Measurements from ENCODE around the gene TIMD4.

TIMD4 gene

GRCh38 chr5:156920861-156921431 lies 42.1 kb downstream of the TIMD4 start:
- DNase-seq: no peak

DNA sequence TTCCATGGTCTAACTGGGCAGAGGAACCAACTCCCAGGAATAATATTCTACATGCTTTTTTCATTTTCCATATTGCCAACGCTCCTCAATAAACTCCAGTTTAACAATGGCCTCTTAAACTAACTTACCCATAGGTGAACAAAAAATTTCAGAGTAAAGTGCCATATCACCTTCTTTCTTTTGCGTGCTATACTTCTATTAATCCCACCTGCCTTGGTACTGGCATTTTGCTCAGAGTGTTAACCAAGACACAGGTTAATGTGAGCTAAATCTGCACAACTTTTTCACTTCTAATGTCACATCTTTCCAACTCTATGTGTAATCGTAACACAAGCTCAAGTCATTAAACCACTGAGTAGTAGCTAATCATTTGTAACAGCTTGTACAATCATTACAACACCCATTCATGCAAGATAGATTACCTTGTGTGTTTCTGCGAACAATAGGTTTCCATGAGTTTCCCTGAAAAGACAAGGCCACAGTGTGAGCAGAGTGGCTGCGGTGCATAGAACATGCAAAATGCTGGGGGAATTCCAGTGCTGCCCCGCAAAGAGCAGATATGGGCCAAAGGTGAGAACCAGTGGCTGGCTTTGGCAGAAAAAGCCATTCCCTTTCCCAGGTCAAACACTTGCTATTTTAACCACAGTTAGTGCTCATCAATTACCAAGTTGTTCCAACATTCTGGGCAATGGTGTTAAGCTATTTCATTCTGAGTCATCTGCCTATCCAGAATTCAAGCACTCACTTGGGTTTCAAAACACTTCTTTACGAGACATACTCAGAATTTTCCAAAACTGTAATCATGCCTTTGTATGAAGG lies 42.8 kb downstream of the TIMD4 start:
- DNase-seq: no peak

- no peak for DNase-seq
Observed at GRCh38 chr5:156918311-156918845, 44.6 kb downstream of the TIMD4 start.

- DNase-seq: no peak
Observed at GRCh38 chr5:156914371-156914737, 48.7 kb downstream of the TIMD4 start.

GRCh38 chr5:156913719-156914370 lies 49.2 kb downstream of the TIMD4 start:
- DNase-seq: no peak

DNA sequence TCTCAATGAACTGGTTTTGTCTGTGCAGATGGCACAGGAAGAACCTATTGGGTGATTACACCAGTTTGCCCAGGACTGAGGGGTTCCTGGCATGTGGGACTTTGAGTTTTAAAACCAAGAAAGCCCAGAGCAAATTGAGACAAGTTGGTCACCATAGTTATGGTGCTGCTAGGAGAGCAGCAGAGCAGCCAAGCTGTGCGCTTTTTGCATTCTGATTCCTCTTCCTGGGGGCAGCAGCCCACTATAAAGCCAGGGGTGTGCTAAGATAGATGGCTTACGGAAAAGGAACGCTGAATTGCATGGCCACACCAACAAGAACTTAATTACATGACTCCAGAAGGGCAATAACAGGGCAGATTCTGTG lies 49.7 kb downstream of the TIMD4 start:
- DNase-seq: no peak

GRCh38 chr5:156912869-156913268 lies 50.2 kb downstream of the TIMD4 start:
- no peak for DNase-seq

- no peak for DNase-seq
Observed at GRCh38 chr5:156909180-156909579, 53.8 kb downstream of the TIMD4 start.

- no peak for DNase-seq
Observed at GRCh38 chr5:156907667-156908066, 55.4 kb downstream of the TIMD4 start.

GRCh38 chr5:156906807-156907206 lies 56.2 kb downstream of the TIMD4 start:
- DNase-seq: no peak

DNA sequence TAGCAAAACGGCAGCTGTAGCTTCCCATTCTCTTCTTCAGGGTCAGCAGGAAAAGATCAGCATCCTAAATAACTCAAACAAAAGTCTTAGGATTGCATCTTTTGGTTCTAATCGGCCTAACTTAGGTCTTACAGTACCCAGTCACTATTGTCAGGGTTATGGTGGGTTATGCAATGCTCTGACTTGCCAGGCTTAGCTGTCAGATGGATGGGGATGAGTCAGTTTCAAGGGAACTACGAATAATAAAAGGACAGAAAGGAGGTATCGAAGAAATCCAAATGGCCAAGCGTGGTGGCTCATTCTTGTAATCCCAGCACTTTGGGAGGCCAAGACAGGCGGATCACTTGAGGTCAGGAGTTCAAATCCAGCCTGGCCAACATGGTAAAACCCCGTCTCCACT lies 66.5 kb downstream of the TIMD4 start:
- DNase-seq: no peak

DNA sequence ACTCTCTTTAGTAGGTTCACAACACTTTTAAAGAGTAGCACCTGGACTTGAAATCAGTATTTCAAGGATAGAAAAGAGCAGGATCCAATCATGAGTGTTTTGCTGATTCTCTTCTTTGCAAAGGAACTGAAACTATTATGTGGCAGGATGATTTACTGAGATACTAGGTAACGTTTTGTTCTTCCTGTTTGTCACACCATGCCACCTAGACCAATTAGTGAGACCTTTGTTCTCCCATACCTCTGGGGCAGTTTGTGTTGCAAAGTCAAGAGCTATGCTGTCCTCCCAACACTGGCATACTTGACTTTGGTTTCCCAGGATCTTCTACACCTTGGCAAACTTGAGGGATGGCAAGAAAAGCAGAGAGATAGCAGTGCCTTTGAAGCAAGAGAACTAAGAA lies 69.5 kb downstream of the TIMD4 start:
- DNase-seq: no peak

GRCh38 chr5:156892864-156893263 lies 70.2 kb downstream of the TIMD4 start:
- DNase-seq: no peak

DNA sequence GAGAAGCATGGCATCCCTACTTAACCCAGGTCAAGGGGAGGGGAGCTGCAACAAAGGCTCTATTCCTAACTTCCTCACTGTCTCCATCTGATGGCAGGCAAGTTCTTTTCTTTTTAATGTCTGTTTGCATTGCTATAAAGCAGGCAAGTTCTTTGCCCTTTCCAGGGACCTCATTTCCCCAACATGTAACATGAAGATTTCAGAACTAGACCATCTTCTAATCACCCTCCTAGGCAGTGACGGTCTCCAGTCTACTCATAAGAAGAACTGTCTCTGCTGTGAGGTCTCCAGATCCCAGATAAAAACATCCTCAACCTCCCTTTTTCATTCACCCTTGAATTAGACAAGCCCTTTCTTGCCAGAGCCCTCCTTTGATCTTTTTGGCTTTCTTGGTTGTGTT lies 70.8 kb downstream of the TIMD4 start:
- DNase-seq: no peak

DNA sequence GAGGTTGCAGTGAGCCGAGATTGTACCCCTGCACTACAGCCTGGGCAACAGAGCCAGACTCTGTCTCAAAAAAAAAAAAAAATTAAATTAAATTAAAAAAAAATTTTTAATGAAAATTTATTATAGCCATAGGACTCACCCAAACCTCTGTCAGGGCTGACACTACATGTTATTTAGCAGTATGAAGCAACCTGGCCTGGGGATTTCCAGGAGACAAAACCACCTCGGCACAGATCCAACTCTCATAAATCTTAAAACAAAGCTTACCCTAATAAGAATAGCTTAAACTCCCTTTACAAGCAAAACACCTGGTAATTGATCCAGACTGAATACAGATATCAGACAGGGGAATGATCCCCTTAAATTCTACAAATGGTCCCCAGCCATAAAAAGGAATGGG lies 74.5 kb downstream of the TIMD4 start:
- no peak for DNase-seq

- DNase-seq: no peak
Observed at GRCh38 chr5:156883316-156883875, 79.6 kb downstream of the TIMD4 start.

DNA sequence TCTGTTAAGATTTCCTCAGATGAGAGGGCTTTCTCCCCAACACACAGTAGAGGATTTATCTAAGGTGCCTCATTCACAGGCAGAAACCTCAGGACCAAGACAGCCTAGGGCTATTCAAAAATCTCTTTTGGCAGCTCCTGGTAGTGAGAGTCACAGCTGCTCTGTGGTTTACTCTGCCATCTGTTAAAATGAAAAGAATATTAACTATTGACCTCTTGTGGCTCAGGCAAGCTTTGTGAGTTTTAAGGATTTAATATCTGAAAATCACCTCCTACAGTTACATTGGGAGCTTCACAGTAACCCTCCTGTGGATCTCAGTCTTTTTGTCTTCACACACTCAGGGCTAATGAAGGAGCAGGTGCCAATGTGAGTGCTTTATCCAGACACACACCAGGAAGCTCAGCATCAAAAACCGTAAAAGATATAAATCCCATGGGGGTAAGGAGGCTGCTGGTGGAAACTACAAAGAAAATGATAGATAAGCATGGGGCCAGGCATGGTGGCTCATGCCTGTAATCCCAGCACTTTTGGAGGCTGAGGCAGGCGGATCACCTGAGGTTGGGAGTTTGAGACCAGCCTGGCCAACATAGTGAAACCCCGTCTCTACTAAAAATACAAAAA lies 83.3 kb downstream of the TIMD4 start:
- no peak for DNase-seq

- DNase-seq: no peak
Observed at GRCh38 chr5:156871212-156871611, 91.8 kb downstream of the TIMD4 start.

- no peak for DNase-seq
Observed at GRCh38 chr5:156870498-156870839, 92.6 kb downstream of the TIMD4 start.

Data from activated CD4-positive, alpha-beta T cell treated with anti-CD3 and anti-CD28 coated beads, Interleukin-2, amount 50 U/mL, for 1 hour (primary cell).